PC-3 (cell line): ENCODE data around the gene OPN1SW. TPM values are rescaled to one million over a fixed set of nuclear protein-coding genes. Genes with fewer than 3 reads are reported as not detected.

Experiments
- ATAC-seq: fragments of 200-7000 bp; cut with Tn5 transposase; 2 replicates; pipeline ENCODE4 v1.9.1; 2020; ENCODE audit warnings: mild to moderate bottlenecking, moderate library complexity
- BruUV-seq: library from RNA; stranded (reverse); fragments of 400-500 nt; replicated peaks from 2 replicates; lab custom pipeline; 2021; lab: Mats Ljungman, UMichigan
- CTCF ChIA-PET: fragments of 300-600 bp; sonication (Branson Sonifier 250); formaldehyde crosslinking; loops from one replicate; lab custom pipeline; 2022; ENCODE audit warnings: antibody characterized with exemption; lab: Charles Lee
- POLR2A ChIA-PET: fragments of 300-600 bp; sonication (Branson Sonifier 250); formaldehyde crosslinking; loops from one replicate; lab custom pipeline; 2022; ENCODE audit warnings: antibody characterized with exemption; ENCODE audit not compliant: unreplicated experiment; lab: Charles Lee
- DNase-seq: peaks from one replicate; pipeline ENCODE4 v3.0.0-alpha.2; 2015
- H2AFZ ChIP-seq: fragments of 300-600 bp; sonication (generic); 2 replicates; pipeline ENCODE4 v1.6.0; 2016; ENCODE audit warnings: antibody characterized with exemption, low read length
- H3F3A ChIP-seq: fragments of 300-600 bp; sonication (generic); one replicate; pipeline ENCODE4 v1.6.0; 2017; ENCODE audit warnings: antibody characterized with exemption, low read length, control low read depth, mild to moderate bottlenecking; ENCODE audit not compliant: unreplicated experiment
- H3K27ac ChIP-seq: fragments of 300-600 bp; sonication (generic); 2 replicates; pipeline ENCODE4 v1.5.1; 2016; ENCODE audit warnings: mild to moderate bottlenecking, low read length
- H3K27me3 ChIP-seq: fragments of 300-600 bp; sonication (generic); 2 replicates; pipeline ENCODE4 v1.6.1; 2016; ENCODE audit warnings: low read length, mixed read lengths
- H3K36me3 ChIP-seq: fragments of 300-600 bp; sonication (generic); 2 replicates; pipeline ENCODE4 v1.6.1; 2016; ENCODE audit warnings: low read depth, mixed run types, low read length, mixed read lengths
- H3K4me1 ChIP-seq: fragments of 300-600 bp; sonication (generic); 2 replicates; pipeline ENCODE4 v1.5.1; 2016; ENCODE audit warnings: low read length; ENCODE audit not compliant: insufficient read depth
- H3K4me2 ChIP-seq: fragments of 300-600 bp; sonication (generic); 2 replicates; pipeline ENCODE4 v1.6.0; 2016; ENCODE audit warnings: low read length
- H3K4me3 ChIP-seq: fragments of 300-600 bp; sonication (generic); 2 replicates; pipeline ENCODE4 v1.5.1; 2016; ENCODE audit warnings: mild to moderate bottlenecking, low read length, mixed read lengths
- H3K79me2 ChIP-seq: fragments of 300-600 bp; sonication (generic); 2 replicates; pipeline ENCODE4 v1.6.1; 2017; ENCODE audit warnings: low read length, mixed read lengths
- H3K9ac ChIP-seq: fragments of 300-600 bp; sonication (generic); 2 replicates; pipeline ENCODE4 v1.6.0; 2016; ENCODE audit warnings: mild to moderate bottlenecking, low read length
- H3K9me2 ChIP-seq: fragments of 300-600 bp; sonication (generic); replicated peaks from 2 replicates; pipeline ENCODE4 v1.6.1; 2016; ENCODE audit warnings: mixed run types, low read length, mixed read lengths
- H3K9me3 ChIP-seq: fragments of 300-600 bp; sonication (generic); 2 replicates; pipeline ENCODE4 v1.6.1; 2016; ENCODE audit warnings: low read length, mixed read lengths
- H4K20me1 ChIP-seq: fragments of 300-600 bp; sonication (generic); 2 replicates; pipeline ENCODE4 v1.6.1; 2016; ENCODE audit warnings: low read length, mixed read lengths
- CTCF ChIP-seq: fragments of 300-600 bp; sonication (generic); conservative IDR thresholded peaks from 2 replicates; pipeline ENCODE4 v1.5.1; 2017; ENCODE audit warnings: antibody characterized with exemption, low read depth, mild to moderate bottlenecking, low read length
- EZH2 ChIP-seq: fragments of 300-600 bp; sonication (generic); IDR thresholded peaks from one replicate; pipeline ENCODE4 v1.6.1; 2017; ENCODE audit warnings: antibody characterized with exemption, mild to moderate bottlenecking, low read length; ENCODE audit not compliant: unreplicated experiment
- EZH2phosphoT487 ChIP-seq: fragments of 300-600 bp; sonication (generic); IDR thresholded peaks from 2 replicates; pipeline ENCODE4 v1.6.1; 2018; ENCODE audit warnings: mild to moderate bottlenecking, antibody characterized with exemption, low read length, borderline replicate concordance
- intact Hi-C: fragments of 100-400 bp; cut with micrococcal nuclease; formaldehyde crosslinking; loops from 2 replicates; pipeline ENCODE4 v1.9.0; 2023
- total RNA-seq: library from RNA; depleted of rRNA; stranded (reverse); fragments of >200 nt; gene quantifications from 2 replicates; pipeline ENCODE4 v1.2.3, GENCODE V29; 2014

Gene OPN1SW
- total RNA-seq, 1 experiment from 2014 or later: not detected

GRCh38 chr7:128734890-128735289 is 40.7 kb downstream of the OPN1SW start:
- ChIA-PET CTCF (no interaction called here), POLR2A (no interaction called here)
- no peak overlapping the region for H3K4me2 ChIP-seq
- no peak overlapping the region for H3K9ac ChIP-seq
- DNase-seq (no peak), ATAC-seq (no peak)
- peaks cover 17% of the 10 kb centered on the region for H3K4me1 ChIP-seq
- H3F3A ChIP-seq: no peaks in the 10 kb centered on the region
- H3K36me3 ChIP-seq: no peaks in the 10 kb centered on the region
- H3K9me2 ChIP-seq: no peaks in the 10 kb centered on the region
- H3K9me3 ChIP-seq: no peaks in the 10 kb centered on the region
- no peak for TF ChIP-seq EZH2phosphoT487
- intact Hi-C loops: no loop called here
- no peak overlapping the region for H2AFZ ChIP-seq
- no peak overlapping the region for H3K27ac ChIP-seq
- BruUV-seq: no TSS peak
- H3K79me2 ChIP-seq: peaks cover 8% of the 10 kb centered on the region
- no peak overlapping the region for H3K4me3 ChIP-seq
- no peaks in the 10 kb centered on the region for H3K27me3 ChIP-seq
- H4K20me1 ChIP-seq: peaks cover 1% of the 10 kb centered on the region

GRCh38 chr7:128733278-128733645 is 42.3 kb downstream of the OPN1SW start:
- no peak overlapping the region for H2AFZ ChIP-seq
- H3K4me1 ChIP-seq: peaks cover 11% of the 10 kb centered on the region
- H4K20me1 ChIP-seq: no peaks in the 10 kb centered on the region
- intact Hi-C loops: no loop called here
- CTCF ChIA-PET: interaction anchor here (0.5 kb wide), 1 partner anchor 72 kb away, joined by 8 read pairs; no protein-coding TSS in a partner anchor
- H3K4me3 ChIP-seq: no peak overlapping the region
- H3K79me2 ChIP-seq: no peaks in the 10 kb centered on the region
- no peaks in the 10 kb centered on the region for H3K9me3 ChIP-seq
- H3K27ac ChIP-seq: no peak overlapping the region
- ATAC-seq (no peak), DNase-seq (no peak)
- no peaks in the 10 kb centered on the region for H3K27me3 ChIP-seq
- H3K9ac ChIP-seq: no peak overlapping the region
- no peaks in the 10 kb centered on the region for H3K9me2 ChIP-seq
- BruUV-seq: no TSS peak
- no peak overlapping the region for H3K4me2 ChIP-seq
- no peak for TF ChIP-seq EZH2phosphoT487
- no peak for TF ChIP-seq CTCF
- TF ChIP-seq EZH2: no peak
- H3F3A ChIP-seq: no peaks in the 10 kb centered on the region
- POLR2A ChIA-PET: no interaction called here
- no peaks in the 10 kb centered on the region for H3K36me3 ChIP-seq

- BruUV-seq: no TSS peak
- no peak overlapping the region for H3K4me2 ChIP-seq
Observed at GRCh38 chr7:128732521-128733277, 42.9 kb downstream of the OPN1SW start.

More at GRCh38 chr7:128732521-128733277, 42.9 kb downstream of the OPN1SW start:
- no peaks in the 10 kb centered on the region for H3K36me3 ChIP-seq
- TF ChIP-seq CTCF (no peak), EZH2 (no peak), EZH2phosphoT487 (no peak)
- no peaks in the 10 kb centered on the region for H3K79me2 ChIP-seq
- ChIA-PET POLR2A (no interaction called here), CTCF (no interaction called here)
- H3K4me3 ChIP-seq: no peak overlapping the region
- ATAC-seq (no peak), DNase-seq (no peak)
- no peak overlapping the region for H3K9ac ChIP-seq
- no peaks in the 10 kb centered on the region for H3K9me2 ChIP-seq
- no peaks in the 10 kb centered on the region for H3K9me3 ChIP-seq
- H4K20me1 ChIP-seq: no peaks in the 10 kb centered on the region
- no peaks in the 10 kb centered on the region for H3F3A ChIP-seq
- intact Hi-C loops: no loop called here
- H2AFZ ChIP-seq: no peak overlapping the region
- no peaks in the 10 kb centered on the region for H3K27me3 ChIP-seq
- peaks cover 6% of the 10 kb centered on the region for H3K4me1 ChIP-seq
- H3K27ac ChIP-seq: no peak overlapping the region
